Measurements from ENCODE around the gene MCAM. TPM values are rescaled to one million over a fixed set of nuclear protein-coding genes. Genes with fewer than 3 reads are reported as not detected.

Gene MCAM, protein sequence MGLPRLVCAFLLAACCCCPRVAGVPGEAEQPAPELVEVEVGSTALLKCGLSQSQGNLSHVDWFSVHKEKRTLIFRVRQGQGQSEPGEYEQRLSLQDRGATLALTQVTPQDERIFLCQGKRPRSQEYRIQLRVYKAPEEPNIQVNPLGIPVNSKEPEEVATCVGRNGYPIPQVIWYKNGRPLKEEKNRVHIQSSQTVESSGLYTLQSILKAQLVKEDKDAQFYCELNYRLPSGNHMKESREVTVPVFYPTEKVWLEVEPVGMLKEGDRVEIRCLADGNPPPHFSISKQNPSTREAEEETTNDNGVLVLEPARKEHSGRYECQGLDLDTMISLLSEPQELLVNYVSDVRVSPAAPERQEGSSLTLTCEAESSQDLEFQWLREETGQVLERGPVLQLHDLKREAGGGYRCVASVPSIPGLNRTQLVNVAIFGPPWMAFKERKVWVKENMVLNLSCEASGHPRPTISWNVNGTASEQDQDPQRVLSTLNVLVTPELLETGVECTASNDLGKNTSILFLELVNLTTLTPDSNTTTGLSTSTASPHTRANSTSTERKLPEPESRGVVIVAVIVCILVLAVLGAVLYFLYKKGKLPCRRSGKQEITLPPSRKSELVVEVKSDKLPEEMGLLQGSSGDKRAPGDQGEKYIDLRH
- total RNA-seq (100 to 1,000 TPM in 4 of 10 donors, 10 to 100 TPM in 6; 37.8 to 136 (median 96.9) TPM), polyA plus RNA-seq (10 to 100 TPM; 35.8 to 97.5 TPM)
- long read RNA-seq, donor 1, transcript MCAM-201 (16 exons, 3,313 nt), result major isoform, 13 of 41 reads
- long read RNA-seq, donor 1, partial matches to known transcripts, result 6 of 41 reads
- long read RNA-seq, donor 1, other reads (novel, unspliced or antisense), result 22 of 41 reads
- long read RNA-seq, donor 2, transcript MCAM-201 (16 exons, 3,313 nt), result major isoform, 31 of 95 reads
- long read RNA-seq, donor 2, partial matches to known transcripts, result 18 of 95 reads
- long read RNA-seq, donor 2, other reads (novel, unspliced or antisense), result 45 of 95 reads
- long read RNA-seq, donor 3, transcript MCAM-201 (16 exons, 3,313 nt), result major isoform, 79 of 215 reads
- long read RNA-seq, donor 3, partial matches to known transcripts, result 53 of 215 reads
- long read RNA-seq, donor 3, other reads (novel, unspliced or antisense), result 83 of 215 reads

DNA sequence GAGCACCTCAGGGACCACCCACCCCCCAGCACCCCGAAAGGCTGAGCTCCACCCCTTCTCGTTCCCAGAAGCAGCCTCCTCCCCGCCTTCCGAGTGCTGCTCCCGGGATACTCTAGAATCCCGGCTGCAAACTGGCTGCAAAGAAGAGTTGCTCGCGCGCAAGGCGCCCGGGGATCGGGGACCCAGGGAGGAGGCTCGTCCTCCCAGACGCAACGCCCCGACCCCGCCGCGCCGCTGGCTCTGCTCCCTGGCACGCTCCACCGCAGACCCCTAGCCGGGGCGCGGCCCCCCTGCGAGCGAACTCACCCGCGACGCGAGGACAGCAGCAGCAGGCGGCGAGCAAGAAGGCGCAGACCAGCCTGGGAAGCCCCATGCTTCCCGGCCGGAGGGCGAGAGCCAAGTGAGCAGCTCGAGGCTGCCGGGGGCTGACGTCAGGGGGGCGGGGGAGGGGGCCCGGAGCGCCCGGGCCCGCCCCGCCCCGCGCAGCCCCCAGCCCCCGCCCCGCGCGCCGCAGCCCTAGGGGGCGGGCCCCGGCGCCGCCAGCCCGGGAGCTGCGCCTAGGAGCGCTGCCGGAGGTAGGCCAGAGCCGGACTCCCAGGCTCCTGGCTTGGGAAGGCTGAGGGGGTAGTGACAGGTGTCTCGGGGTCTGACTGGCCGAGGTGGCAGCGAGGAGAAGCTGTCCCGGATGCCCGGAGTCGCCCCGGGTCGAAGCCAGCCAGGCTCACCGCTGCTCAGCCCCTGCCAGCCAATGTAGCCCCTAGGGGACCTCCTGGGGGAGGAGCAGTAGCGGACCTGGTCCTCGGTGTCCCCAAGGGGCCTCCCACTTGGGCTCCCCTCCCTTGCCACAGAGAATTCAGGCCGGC, at the start of gene MCAM:
MCAM (minus strand) TSS at position 402 of the 863 bp plus-strand sequence; CDS start at position 373, 29 bp downstream.
- peaks cover 0 to 34% (median 18%) of the 10 kb centered on the region in 9 donors for H3K36me3 ChIP-seq
- H3K27ac ChIP-seq, result peak within 1 kb of the TSS; percentile 85 to 99 (median 92)
- peaks cover 0 to 72% (median 0%) of the 10 kb centered on the region in 7 donors for H3K27me3 ChIP-seq
- intact Hi-C loops (cut with DNase I), result loop anchor here in 2 of 10 donors (5.0 to 10.0 kb wide), 2 partner anchors 110 to 222 kb away; partner anchors contain the start of gene CBL (in 1 of the 2)
- peaks cover 11 to 82% (median 63%) of the 10 kb centered on the region in 9 donors for H3K4me1 ChIP-seq
- peak; percentile 12 to 45 (median 24) for ATAC-seq
- 0 to 1% methylated on average over 71 to 74 of the region's 74 CpGs for WGBS, 2 donors
- TF ChIP-seq, protein P1, sequence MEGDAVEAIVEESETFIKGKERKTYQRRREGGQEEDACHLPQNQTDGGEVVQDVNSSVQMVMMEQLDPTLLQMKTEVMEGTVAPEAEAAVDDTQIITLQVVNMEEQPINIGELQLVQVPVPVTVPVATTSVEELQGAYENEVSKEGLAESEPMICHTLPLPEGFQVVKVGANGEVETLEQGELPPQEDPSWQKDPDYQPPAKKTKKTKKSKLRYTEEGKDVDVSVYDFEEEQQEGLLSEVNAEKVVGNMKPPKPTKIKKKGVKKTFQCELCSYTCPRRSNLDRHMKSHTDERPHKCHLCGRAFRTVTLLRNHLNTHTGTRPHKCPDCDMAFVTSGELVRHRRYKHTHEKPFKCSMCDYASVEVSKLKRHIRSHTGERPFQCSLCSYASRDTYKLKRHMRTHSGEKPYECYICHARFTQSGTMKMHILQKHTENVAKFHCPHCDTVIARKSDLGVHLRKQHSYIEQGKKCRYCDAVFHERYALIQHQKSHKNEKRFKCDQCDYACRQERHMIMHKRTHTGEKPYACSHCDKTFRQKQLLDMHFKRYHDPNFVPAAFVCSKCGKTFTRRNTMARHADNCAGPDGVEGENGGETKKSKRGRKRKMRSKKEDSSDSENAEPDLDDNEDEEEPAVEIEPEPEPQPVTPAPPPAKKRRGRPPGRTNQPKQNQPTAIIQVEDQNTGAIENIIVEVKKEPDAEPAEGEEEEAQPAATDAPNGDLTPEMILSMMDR (IDR thresholded peaks at IDR 0.05), result no peak
- H3K4me3 ChIP-seq, result peak within 1 kb of the TSS; percentile 53 to 94 (median 80)
- no peaks in the 10 kb centered on the region for H3K9me3 ChIP-seq
- peak; percentile 58 to 62 for DNase-seq

DNA sequence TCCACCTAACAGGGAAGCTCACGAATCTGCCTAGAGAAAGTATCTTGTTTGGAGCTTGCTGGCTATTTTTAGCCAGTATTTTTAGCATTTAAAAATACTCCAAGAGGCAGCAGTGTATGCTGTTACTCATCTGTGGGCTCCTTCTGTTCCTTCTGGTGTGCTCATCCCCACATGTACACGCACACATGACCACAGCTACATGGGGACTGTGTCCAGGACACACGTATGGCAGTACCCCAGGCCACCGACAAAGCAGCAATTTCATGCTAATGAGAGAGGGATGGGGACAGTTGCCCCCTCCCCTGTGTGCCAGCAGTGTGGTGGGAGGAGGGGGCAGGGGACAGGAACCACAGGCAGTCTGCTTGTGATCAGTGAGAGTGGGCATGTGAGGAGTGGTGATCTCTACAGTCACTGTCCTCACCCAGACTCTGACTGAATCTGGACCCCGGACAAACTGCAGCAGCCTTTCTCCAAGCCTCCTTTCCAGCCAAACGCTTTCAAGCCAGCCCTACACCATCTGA, 48.2 kb upstream of the MCAM start:
- H3K9me3 ChIP-seq, result no peaks in the 10 kb centered on the region
- intact Hi-C loops (cut with DNase I), result no loop called here
- ATAC-seq, result peak in 4 of 8 donors; percentile 4 to 14 (median 8)
- DNase-seq, result no peak
- H3K36me3 ChIP-seq, result peaks cover 0 to 4% (median 0%) of the 10 kb centered on the region in 9 donors
- WGBS, 2 donors, result 32 to 47% methylated on average over 6 of the region's 6 CpGs
- TF ChIP-seq, protein P1 (IDR thresholded peaks at IDR 0.05), result no peak
- H3K27ac ChIP-seq, result peak overlapping the region; percentile 78 to 98 (median 92)
- peak overlapping the region in 8 of 10 donors; percentile 16 to 65 (median 60) for H3K4me3 ChIP-seq
- H3K4me1 ChIP-seq, result peaks cover 31 to 96% (median 64%) of the 10 kb centered on the region in 9 donors
- H3K27me3 ChIP-seq, result peaks cover 0 to 47% (median 0%) of the 10 kb centered on the region in 7 donors

DNA sequence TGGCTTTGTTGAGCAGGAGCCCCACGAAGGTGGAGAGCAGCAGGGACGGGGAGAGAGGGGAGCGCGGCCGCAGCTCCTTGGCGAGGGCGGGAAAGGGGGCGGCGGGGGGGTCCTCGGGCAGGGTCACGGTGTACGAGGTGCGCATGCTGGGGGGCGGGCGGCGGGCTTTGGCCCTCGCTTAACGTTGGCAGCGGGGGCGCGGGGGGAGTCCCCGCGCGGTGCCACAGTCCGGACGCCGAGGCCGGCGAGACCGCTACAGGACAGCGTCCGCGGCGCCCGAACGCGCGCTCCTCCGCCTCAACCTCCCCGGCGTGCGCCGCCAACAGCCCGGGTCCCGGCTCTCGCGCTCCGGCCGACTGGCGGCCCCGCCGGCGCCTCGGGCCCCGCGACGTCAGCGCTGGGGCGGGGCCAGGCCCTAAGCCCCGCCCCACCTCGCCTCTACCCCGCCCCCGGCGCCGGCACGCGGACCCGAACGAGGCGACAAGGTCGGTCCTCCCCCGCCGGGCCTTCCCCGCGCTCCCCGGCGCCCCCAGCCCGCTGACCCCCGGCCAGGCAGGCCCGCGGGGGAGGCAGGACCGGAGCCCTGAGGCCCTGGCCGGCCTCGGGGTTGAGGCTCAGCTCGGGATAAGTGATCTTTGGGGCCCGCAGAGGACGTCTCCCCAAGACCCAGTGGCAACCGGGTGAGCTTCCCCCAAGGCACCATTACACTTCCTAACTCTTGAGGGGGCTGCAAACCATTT, 47.1 kb upstream of the MCAM start:
- DNase-seq (peak in 1 of 2 donors; percentile 79), ATAC-seq (peak; percentile 22 to 78 (median 46))
- peak overlapping the region; percentile 47 to 65 (median 59) for H3K4me3 ChIP-seq
- peaks cover 0 to 47% (median 0%) of the 10 kb centered on the region in 7 donors for H3K27me3 ChIP-seq
- 2 to 3% methylated on average over 41 to 88 of the region's 88 CpGs for whole genome bisulfite sequencing, 2 donors
- H3K27ac ChIP-seq, result peak overlapping the region; percentile 80 to 98 (median 92)
- TF ChIP-seq, protein P1 (IDR thresholded peaks at IDR 0.05), result no peak
- H3K4me1 ChIP-seq, result peaks cover 26 to 96% (median 66%) of the 10 kb centered on the region in 9 donors
- peaks cover 0 to 14% (median 0%) of the 10 kb centered on the region in 9 donors for H3K36me3 ChIP-seq
- H3K9me3 ChIP-seq, result no peaks in the 10 kb centered on the region
- intact Hi-C loops (cut with DNase I), result no loop called here
